Tibial nerve (tissue), 4 donors: ENCODE results near the gene MRTFA.

Source experiments
- CTCF ChIP-seq, 5 experiments: fragments of 200-600 bp in 3 of 5; fragments of 450-650 bp in 2 of 5; sonication (generic) in 3 of 5; IDR thresholded peaks; one replicate each; pipeline ENCODE4 v1.5.1; 2016 to 2019; ENCODE audit warnings: antibody characterized with exemption in 5 of 5, mild to moderate bottlenecking in 3 of 5, moderate library complexity in 2 of 5
- EP300 ChIP-seq, 2 donors: sonication (generic); formaldehyde crosslinking; IDR thresholded peaks; one replicate each; pipeline ENCODE4 v1.6.1; 2017; ENCODE audit warnings: antibody characterized with exemption in 2 of 2, mild to moderate bottlenecking in 1 of 2
- POLR2A ChIP-seq, 2 donors: fragments of 450-650 bp; IDR thresholded peaks; one replicate each; pipeline ENCODE4 v1.6.1; 2017; ENCODE audit warnings: antibody characterized with exemption in 2 of 2, mild to moderate bottlenecking in 2 of 2, moderate library complexity in 2 of 2

GRCh38 chr22:40605761-40606160 is 30.8 kb downstream of the MRTFA start:
- TF ChIP-seq POLR2A (IDR thresholded peaks at IDR 0.05): no peak
- no peak for TF ChIP-seq CTCF (IDR thresholded peaks at IDR 0.05)
- no peak for TF ChIP-seq EP300 (IDR thresholded peaks at IDR 0.05)
